ENCODE data around the gene CLCF1. TPM values are rescaled to one million over a fixed set of nuclear protein-coding genes. Genes with fewer than 3 reads are reported as not detected.

CLCF1 gene
- total and polyA plus RNA-seq, 2 of the 13 experiments (the other 11 are each of a cell fraction or from before 2014, with no cell fraction given): 0.49 to 0.78 TPM

- no peak for TF ChIP-seq ZFP82 (CRISPR knock-in tag; IDR thresholded peaks at IDR 0.05; ENCODE audit: borderline replicate concordance)
- TF ChIP-seq PHF20 (CRISPR knock-in tag; IDR thresholded peaks at IDR 0.05): no peak; the same call in 1 of the 2 replicates
- TF ChIP-seq JUND (CRISPR knock-in tag; IDR thresholded peaks at IDR 0.05): no peak
- no peak for TF ChIP-seq ZNF773 (CRISPR knock-in tag; IDR thresholded peaks at IDR 0.05; ENCODE audit: borderline replicate concordance)
- TF ChIP-seq RXRA (CRISPR knock-in tag; IDR thresholded peaks at IDR 0.05): no peak; the same call in 1 of the 2 replicates
- TF ChIP-seq HMGXB3 (CRISPR knock-in tag; IDR thresholded peaks at IDR 0.05; ENCODE audit: borderline replicate concordance): no peak
- TF ChIP-seq ZNF343 (CRISPR knock-in tag; IDR thresholded peaks at IDR 0.05): no peak
- TF ChIP-seq TRAFD1 (CRISPR knock-in tag; IDR thresholded peaks at IDR 0.05; ENCODE audit: borderline replicate concordance): no peak
- no peak for TF ChIP-seq ZNF772 (CRISPR knock-in tag; IDR thresholded peaks at IDR 0.05)
- TF ChIP-seq ZNF740 (CRISPR knock-in tag; IDR thresholded peaks at IDR 0.05): peak; percentile 89
- peak; percentile 9 for TF ChIP-seq SKI (IDR thresholded peaks at IDR 0.05; ENCODE audit: partially characterized antibody)
- TF ChIP-seq YY1 (IDR thresholded peaks at IDR 0.05; ENCODE audit: insufficient read depth, insufficient replicate concordance, low read depth, low read length): peak; percentile 88
- peak; percentile 67 for TF ChIP-seq GABPA (IDR thresholded peaks at IDR 0.05; ENCODE audit: low read depth, low read length)
- peak; percentile 55; the same call in 1 of the 2 replicates for TF ChIP-seq GABPA (CRISPR knock-in tag; IDR thresholded peaks at IDR 0.05; ENCODE audit: low read depth)
- TF ChIP-seq ZNF550 (CRISPR knock-in tag; IDR thresholded peaks at IDR 0.05; ENCODE audit: borderline replicate concordance): no peak
- TF ChIP-seq RAD21 (CRISPR knock-in tag; IDR thresholded peaks at IDR 0.05): peak; percentile 84
- TF ChIP-seq RERE (CRISPR knock-in tag; IDR thresholded peaks at IDR 0.05; ENCODE audit: low read depth): no peak
- no peak for TF ChIP-seq HOXA5 (CRISPR knock-in tag; IDR thresholded peaks at IDR 0.05)
- no peak for TF ChIP-seq NFRKB (IDR thresholded peaks at IDR 0.05)
These were observed 28.2 kb upstream of the CLCF1 start, which contains the start of gene PPP1CA (continued) for GRCh38 chr11:67401495-67402191.

All from HepG2 (cell line).